GM03348 (cell line): ENCODE measurements around the gene SLC7A14.
"Not testable (repeated sequence)": the region's sequence is repeated elsewhere in the genome, so short reads cannot be mapped to it uniquely, and the experiment has no call there.

Experiments
- DNase-seq: peaks from one replicate; pipeline ENCODE4 v3.0.0; 2012; ENCODE audit warnings: low spot score

Gene SLC7A14

GRCh38 chr3:170593634-170594033 lies 7.8 kb upstream of the SLC7A14 start:
- no peak for DNase-seq

- DNase-seq, result no peak
Observed at GRCh38 chr3:170589113-170589512, 3.2 kb upstream of the SLC7A14 start.

GRCh38 chr3:170585008-170585936 lies 603 bp downstream of the SLC7A14 start:
- DNase-seq, result peak; percentile 55

- DNase-seq, result peak; percentile 83
Observed at GRCh38 chr3:170584585-170585007, 1.3 kb downstream of the SLC7A14 start.

GRCh38 chr3:170579646-170580045 lies 6.2 kb downstream of the SLC7A14 start:
- DNase-seq, result no peak

GRCh38 chr3:170572665-170573253 lies 13.1 kb downstream of the SLC7A14 start:
- DNase-seq, result peak; percentile 66

GRCh38 chr3:170567598-170567997 lies 18.3 kb downstream of the SLC7A14 start:
- not testable (repeated sequence) for DNase-seq

- no peak for DNase-seq
Observed at GRCh38 chr3:170566413-170566812, 19.5 kb downstream of the SLC7A14 start.

- DNase-seq, result no peak
Observed at GRCh38 chr3:170565495-170565894, 20.4 kb downstream of the SLC7A14 start.

GRCh38 chr3:170564664-170565063 lies 21.2 kb downstream of the SLC7A14 start:
- DNase-seq, result no peak

- DNase-seq, result peak; percentile 41
Observed at GRCh38 chr3:170563712-170564423, 22.0 kb downstream of the SLC7A14 start.

- DNase-seq, result no peak
Observed at GRCh38 chr3:170562080-170562479, 23.8 kb downstream of the SLC7A14 start.

- no peak for DNase-seq
Observed at GRCh38 chr3:170560717-170561382, 25.0 kb downstream of the SLC7A14 start.

- DNase-seq, result no peak
Observed at GRCh38 chr3:170560296-170560695, 25.6 kb downstream of the SLC7A14 start.

- no peak for DNase-seq
Observed at GRCh38 chr3:170558427-170558826, 27.4 kb downstream of the SLC7A14 start.

GRCh38 chr3:170555329-170555728 lies 30.5 kb downstream of the SLC7A14 start:
- DNase-seq, result peak; percentile 66

- DNase-seq, result peak; percentile 24
Observed at GRCh38 chr3:170553788-170554757, 31.8 kb downstream of the SLC7A14 start.

GRCh38 chr3:170551252-170551651 lies 34.6 kb downstream of the SLC7A14 start:
- DNase-seq, result no peak

- DNase-seq, result peak; percentile 23
Observed at GRCh38 chr3:170542704-170543103, 43.2 kb downstream of the SLC7A14 start.

GRCh38 chr3:170539897-170540296 lies 46.0 kb downstream of the SLC7A14 start:
- DNase-seq, result no peak

GRCh38 chr3:170536712-170537111 lies 49.2 kb downstream of the SLC7A14 start:
- DNase-seq, result no peak
